Hepatocyte (in vitro differentiated cells): Measurements from ENCODE around the gene PHF12.

ENCODE experiments used
- CTCF ChIP-seq: fragments of 200-600 bp; sonication (generic); IDR thresholded peaks from 2 replicates; pipeline ENCODE4 v1.5.1; 2016; ENCODE audit warnings: antibody characterized with exemption, mild to moderate bottlenecking; ENCODE audit not compliant: poor library complexity
- EZH2 ChIP-seq: fragments of 200-600 bp; sonication (generic); IDR thresholded peaks from 2 replicates; pipeline ENCODE4 v1.6.1; 2016; ENCODE audit warnings: antibody characterized with exemption, mild to moderate bottlenecking, borderline replicate concordance

DNA sequence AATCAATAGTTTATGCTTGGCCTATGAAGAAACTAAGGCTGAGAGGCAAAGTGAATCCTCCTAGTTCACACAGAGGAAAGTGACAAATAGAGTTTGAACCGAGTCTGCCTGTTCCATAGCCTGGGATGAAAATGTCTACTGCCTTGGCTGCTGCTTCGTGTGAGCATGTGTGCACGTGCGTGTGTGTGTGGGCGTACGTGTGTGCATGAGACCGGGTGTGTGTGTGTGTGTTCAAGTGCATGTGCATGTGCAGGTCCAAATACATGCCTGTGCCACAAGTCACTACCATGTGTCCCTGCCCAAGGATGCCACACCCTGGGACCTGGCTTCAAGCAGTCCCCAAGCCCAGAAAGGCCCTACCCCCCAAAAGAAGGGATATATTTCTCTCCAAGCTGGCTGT is 40.9 kb upstream of the PHF12 start:
- TF ChIP-seq CTCF: no peak
- TF ChIP-seq EZH2: no peak
